Stimulated activated CD4-positive, alpha-beta T cell treated with anti-CD3 and anti-CD28 coated beads, TNF-alpha, amount 100 ng/mL, for 24 hours (primary cell): ENCODE results near the gene ZMYND10.
A peak's percentile ranks its signal among the peaks of the same experiment; 100 is the strongest.

Source experiments
- DNase-seq, 3 experiments: peaks; one replicate each; pipeline ENCODE4 v3.0.0-alpha.2; 2020; ENCODE audit warnings: low read depth in 3 of 3

Gene ZMYND10

DNA sequence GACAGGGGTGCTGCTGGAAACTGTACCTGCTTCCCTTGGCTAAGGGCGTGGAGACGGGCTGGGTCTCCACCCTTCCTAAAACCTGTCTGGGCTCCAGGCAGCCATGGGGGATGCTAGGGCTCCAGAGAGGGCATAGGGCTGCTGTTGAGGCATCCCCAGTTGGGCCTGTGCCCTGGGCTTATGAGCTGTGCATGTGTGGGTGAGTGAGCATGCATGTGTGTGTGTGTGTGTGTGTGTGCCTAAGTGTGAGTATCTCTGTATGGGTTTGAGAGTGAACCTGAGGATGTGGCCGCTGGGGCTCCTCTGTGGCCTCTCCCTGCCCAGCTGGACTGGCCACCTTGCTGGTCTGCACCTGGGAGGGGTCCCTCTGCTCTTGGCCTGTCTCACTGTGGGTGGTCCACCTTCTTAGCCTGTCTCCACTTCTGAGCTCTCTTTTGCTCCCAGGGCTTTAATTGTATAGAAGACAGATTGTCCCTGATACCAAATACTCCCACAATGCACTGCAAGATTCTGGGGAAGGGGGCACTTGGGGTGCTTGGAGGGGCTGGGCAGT lies 25.7 kb upstream of the ZMYND10 start:
- no peak for DNase-seq

DNA sequence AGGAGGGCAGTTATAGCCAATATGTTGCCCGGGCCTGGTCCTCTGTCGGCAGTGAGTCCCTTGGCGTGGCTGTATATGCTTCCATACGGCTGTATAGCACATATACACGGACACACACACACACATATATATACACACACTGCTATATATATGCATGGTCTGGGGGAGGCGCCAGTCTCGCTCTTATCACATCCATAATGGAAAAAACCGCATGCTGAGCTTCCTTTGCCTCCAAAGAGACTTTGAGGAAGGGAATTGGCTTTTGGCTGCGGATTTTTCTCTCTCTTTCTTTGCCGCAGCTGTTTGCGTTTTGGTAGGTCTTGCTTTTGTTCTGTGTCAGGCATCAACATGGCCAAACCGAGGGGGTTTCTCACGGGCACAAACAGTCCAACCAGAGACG lies 25.1 kb upstream of the ZMYND10 start:
- DNase-seq = no peak

GRCh38 chr3:50369012-50369670 lies 23.6 kb upstream of the ZMYND10 start:
- no peak for DNase-seq

- DNase-seq = no peak
Measured at GRCh38 chr3:50365842-50366220, 20.3 kb upstream of the ZMYND10 start.

GRCh38 chr3:50365080-50365841 lies 19.7 kb upstream of the ZMYND10 start:
- DNase-seq = peak; percentile 88 to 94 (median 92)

DNA sequence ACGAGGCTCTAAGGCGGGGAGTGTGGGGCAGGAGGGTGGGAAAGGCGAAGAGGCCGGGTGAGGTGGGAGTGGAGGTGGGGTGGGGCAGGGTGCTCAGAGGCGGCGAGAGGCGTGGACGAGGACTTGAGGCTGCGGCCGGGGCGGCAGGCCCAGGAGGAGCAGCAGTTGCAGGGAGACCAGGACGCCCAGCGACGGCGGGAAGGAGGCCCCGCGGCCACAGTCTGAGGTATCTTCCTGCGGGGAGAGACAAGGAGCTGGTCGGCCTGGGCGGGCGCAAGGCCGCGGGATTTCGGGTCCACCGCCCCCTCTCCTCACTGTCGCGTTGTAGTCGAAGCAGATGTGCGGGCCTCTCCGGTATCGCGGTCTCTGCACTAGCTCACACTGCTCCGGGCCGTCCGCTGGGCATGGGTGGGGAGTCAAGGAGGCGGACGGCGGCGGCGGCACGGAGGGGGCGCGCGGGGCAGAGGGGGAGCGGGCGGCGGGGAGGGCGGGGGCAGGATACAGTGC lies 19.1 kb upstream of the ZMYND10 start:
- no peak for DNase-seq

DNA sequence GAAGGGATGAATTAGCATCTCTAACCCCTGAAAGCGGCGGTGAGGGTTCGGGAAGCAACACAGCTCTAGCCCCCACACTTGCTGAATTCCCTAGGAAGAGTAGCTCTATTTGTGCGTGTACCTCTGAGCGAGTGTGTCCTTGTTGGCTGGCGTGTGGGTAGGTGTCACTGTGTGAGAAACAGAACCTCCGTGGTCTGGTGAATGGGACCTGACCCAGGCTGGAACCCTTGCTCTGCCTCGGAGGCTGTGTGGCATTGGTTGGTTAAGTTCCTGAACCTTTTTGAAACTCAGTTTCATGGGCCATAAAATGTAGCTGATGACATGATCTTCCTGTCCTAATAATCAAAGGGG lies 14.2 kb upstream of the ZMYND10 start:
- no peak for DNase-seq

DNA sequence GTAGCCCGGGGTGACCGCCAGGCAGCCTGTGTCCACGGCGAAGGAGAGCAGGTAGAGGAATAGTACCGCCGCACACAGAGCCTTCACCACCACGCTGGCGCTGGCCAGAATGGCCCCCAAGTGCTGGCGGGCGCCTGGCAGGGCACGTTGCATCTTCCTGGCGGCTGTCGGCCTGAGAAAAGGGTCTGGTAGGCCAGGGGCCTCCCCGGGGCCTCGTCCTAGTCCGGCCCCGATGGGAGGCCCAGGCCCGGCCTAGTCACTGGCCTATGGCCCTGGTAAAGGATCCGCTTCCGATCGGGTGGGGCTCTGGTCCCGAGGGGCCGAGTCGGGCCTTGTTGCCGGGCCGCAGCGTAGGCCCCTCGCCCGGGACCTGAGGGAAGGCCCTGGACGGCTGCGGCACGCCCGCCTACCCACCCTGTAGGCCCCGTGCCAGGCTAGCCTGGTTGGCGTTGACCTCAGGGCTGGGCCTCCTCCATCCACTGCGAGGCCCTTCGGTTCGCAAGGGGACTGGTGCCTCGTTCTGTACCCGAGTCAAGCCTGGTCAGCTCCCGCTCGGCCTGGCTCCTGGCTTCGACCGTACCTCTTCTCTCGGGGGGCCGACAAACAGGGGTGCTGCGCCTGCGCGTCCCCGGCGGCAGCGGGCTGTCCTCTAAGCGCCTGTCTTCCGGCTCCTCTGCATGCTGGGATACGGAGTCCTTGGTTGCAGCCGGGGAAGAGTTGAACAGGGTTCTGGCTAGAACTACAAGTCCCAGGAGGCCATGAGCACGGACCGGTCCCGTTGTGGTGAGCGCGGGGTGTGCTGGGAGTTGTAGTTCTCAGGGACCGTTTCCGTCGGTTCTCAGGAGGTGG lies 13.6 kb upstream of the ZMYND10 start, which contains the start of gene TMEM115:
Gene TMEM115 (minus strand): TSS at position 611 of the 849 bp plus-strand sequence. CDS start 458 bp downstream, at position 153.
- peak; percentile 87 to 95 (median 94) for DNase-seq

DNA sequence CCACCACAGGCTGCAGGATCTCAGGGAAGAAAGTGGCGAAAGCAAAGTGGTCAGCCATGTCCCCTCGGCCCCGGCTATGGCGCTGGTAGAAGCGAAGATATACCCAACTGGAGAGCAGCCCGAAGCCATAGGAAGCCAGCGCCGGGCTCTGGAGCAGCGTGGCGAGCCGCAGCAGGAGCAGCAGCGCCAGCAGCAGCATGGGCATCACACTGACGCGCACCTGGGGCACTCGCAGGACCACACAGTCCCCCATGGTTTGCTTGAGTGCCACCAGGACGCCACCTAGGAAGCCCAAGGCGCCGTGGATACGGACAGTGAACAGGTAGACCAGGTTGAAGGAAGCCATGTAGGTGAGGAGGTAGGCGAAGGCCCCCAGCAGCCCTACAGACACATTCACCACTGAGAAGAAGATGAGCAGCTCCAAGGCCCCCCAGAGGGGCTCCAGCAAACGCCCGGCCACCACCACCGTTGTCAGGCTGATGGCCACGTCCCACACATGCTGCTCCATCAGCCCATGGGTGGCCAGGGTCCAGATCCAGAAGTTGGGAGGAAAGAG lies 12.9 kb upstream of the ZMYND10 start:
- DNase-seq = no peak

DNA sequence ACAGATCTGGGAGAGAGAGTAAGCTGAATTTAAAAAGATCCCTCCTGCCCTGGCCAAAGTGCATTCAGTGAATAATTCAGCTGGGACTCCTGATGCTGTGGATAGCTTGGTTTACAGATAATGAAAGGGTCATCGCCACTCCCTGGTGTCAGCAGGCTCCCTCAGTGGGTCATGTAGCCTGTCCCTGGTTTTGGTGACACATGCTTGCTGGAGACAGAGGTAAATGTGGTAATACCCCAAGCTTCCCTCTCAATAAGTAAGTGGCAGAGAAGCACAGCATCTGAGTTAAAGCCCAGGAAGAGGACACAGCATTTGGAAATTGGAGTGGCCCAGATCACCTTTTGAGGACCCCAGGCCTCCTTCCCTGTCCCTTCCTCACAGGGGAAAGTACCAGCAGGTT lies 11.9 kb upstream of the ZMYND10 start:
- DNase-seq = no peak

- DNase-seq = no peak
Measured at GRCh38 chr3:50356553-50356952, 11.0 kb upstream of the ZMYND10 start.

DNA sequence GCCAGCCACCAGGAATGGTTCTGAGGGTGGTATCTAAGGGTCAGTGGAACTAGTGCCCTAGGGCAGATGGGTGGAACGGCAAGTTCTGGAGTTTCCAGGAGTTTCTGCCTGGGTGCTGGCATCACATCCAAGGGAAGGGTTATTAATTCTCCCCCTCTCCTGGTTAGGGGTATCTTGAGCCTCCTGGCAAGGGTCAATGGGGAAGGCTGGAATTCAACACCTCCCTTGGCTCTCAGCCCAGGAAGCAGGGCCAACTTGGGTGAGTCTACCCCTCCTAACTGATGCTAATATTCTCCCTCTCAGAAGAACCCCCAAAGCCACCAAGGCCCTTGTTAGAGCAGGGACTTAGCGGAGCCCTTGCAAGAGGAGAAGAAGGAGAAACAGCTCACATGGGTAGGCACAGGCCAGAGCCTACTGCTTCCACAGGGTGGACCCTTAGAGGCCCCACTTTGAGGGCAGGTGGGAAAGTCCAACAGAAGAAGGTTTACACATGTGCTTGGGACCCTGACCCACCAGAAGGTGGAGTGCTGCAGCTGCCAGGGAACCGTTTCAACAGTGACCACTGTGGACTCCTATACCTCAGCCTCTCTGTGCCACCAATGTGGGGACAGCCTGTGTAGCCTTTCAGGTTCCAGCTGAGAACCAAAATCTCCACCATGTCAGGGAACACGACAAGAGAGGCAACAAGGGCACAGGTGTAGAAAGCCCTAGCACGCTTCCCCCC lies 10.5 kb upstream of the ZMYND10 start:
- no peak for DNase-seq

DNA sequence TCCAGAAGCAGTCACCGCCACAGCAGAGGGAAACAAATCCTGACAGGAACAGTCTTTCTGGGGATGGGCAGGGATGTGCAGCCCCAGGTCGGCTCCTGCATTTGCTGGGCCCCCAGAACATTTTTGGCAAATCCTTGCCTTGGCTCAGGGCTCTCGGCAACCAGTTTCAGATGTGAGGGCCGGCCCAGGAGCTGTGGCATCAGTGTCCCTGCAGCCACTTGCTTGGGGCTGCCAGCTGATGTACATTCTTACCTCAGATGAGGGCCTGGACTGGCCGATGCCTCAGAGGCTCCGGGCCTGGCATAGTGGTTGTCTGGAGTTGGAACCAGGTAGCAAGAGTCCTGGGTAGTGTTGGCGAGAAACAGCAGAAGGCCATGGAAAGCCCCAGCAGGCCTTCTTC lies 9.3 kb upstream of the ZMYND10 start:
- DNase-seq = no peak

DNA sequence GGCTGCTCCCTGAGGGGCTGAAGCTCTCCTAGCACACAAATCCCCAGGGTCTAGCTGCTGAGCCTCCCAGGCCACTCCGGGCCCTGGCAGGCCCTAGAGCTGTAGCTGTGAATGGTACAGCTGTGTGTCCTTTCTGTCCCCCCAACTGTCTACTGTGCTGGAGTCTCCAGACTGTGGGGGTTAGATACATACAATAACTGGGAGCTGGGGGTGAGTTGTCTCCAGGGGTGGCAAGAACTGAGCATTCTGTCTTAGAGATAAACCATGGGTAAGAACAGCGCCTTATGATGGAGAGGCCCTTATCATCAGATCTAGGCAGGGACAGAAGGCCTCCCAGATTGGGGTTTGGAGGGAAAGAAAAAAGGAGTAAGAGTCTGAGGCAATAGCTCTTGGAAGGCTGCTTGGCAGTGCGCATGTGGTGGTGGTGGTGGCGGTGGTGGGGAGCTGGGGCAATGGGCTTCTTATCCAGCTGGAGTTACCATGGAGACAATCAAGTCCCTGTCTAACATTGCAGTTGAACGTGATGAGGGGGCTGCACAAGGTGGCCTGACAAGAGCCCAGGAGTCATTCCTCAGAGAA lies 8.7 kb upstream of the ZMYND10 start:
- DNase-seq = no peak

DNA sequence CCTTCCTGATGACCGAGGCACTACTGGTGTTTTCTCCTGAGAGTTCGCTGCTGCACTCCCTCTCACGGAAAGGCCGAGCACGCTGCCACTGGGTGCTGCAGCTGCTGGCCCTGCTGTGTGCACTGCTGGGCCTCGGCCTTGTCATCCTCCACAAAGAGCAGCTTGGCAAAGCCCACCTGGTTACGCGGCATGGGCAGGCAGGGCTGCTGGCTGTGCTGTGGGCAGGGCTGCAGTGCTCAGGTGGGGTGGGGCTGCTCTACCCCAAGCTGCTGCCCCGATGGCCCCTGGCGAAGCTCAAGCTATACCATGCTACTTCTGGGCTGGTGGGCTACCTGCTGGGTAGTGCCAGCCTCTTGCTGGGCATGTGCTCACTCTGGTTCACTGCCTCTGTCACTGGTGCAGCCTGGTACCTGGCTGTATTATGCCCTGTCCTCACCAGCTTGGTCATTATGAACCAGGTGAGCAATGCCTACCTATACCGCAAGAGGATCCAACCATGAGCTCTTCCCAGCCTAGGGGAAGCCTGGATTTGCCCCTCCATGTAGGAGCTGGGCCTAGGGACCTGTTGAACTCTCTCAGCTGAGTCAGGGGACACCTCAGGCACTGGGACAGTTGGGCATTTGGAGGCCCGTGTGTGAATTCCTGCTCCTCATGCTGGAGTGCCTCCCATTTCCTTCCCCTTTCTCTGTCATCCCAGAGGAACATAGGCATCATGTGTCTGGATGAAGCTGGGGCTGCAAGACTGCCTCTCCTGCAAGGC lies 7.9 kb upstream of the ZMYND10 start:
- DNase-seq = no peak

GRCh38 chr3:50352781-50353180 lies 7.2 kb upstream of the ZMYND10 start:
- DNase-seq = no peak

- no peak for DNase-seq
Measured at GRCh38 chr3:50351323-50351697, 5.8 kb upstream of the ZMYND10 start.

DNA sequence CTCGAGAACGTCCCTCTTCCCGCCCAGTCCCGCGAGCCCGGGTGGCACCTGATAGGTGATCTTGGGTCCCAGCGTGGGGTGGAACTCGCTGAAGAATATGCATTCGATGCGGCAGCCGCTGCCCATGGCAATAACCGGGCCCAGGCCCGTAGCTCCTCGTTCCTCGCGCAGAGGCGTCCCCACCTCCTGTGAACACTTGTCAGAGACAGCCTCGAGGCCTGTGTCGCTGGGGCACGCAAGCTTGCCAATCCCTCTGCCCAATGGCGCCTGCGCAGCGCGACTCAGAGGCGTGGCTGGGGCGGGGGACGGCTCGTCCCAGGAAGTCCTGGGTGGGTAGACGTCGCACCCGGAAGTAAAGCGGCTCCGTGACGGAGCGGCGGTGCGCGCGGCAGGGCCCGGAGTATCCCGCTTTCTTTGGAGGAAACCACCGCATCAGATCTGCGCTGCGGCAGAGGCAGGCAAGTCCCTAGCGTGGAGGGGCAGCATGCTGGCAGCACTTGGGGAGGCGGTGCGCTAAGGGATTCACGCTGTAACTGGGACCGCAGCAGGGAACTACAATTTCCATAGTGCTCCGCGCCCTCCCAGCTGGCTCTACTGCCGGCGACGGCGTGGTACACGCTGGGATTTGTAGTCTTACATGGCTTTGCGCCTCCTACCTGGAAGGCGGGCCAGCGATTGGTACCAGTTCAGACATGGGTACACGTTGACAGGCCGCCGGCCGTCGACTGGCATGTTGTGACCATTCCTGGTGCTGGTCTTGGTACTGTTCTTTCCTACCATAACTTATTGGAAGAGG lies 5.2 kb upstream of the ZMYND10 start, which contains the start of the genes CYB561D2 and NPRL2:
Gene CYB561D2 (plus strand): TSS at position 336 of the 796 bp plus-strand sequence. CDS start 572 bp downstream, outside the sequence.
Gene NPRL2 (minus strand): TSS at position 249 of the 796 bp plus-strand sequence. CDS start 123 bp downstream, at position 126.
- peak; percentile 98 to 100 (median 99) for DNase-seq

GRCh38 chr3:50350213-50350526 lies 4.6 kb upstream of the ZMYND10 start:
- no peak for DNase-seq
